ENCODE data around the gene BBS9.
A peak's percentile ranks its signal among the peaks of the same experiment; 100 is the strongest.

BBS9 gene

GRCh38 chr7:33128631-33128989 is 754 bp upstream of the BBS9 start:
- DNase-seq = no peak

- peak; percentile 45 for DNase-seq
Observed at GRCh38 chr7:33129806-33130153, 416 bp downstream of the BBS9 start.

- peak; percentile 93 for DNase-seq
Observed at GRCh38 chr7:33130184-33130583, 820 bp downstream of the BBS9 start.

- no peak for DNase-seq
Observed at GRCh38 chr7:33137103-33137502, 7.7 kb downstream of the BBS9 start.

DNA sequence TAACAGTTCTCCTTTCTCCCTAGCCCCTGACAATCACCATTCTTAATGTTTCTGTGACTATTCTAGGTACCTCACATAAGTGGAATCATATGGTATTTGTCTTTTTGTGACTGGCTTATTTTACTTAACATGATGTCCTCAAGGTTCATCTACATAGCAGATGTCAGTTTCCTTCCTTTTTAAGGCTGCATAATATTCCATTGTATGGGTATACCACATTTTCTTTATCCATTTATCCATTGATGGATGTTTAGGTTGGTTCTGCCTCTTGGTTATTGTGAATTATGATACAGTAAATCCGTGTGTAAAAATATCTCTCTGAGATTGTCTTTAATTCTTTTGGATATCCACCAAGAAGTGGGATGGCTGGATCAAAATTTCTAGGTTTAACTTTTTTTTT is 13.2 kb downstream of the BBS9 start:
- no peak for DNase-seq

- DNase-seq = no peak
Observed at GRCh38 chr7:33143996-33144718, 14.8 kb downstream of the BBS9 start.

- no peak for DNase-seq
Observed at GRCh38 chr7:33145156-33145555, 15.8 kb downstream of the BBS9 start.

DNA sequence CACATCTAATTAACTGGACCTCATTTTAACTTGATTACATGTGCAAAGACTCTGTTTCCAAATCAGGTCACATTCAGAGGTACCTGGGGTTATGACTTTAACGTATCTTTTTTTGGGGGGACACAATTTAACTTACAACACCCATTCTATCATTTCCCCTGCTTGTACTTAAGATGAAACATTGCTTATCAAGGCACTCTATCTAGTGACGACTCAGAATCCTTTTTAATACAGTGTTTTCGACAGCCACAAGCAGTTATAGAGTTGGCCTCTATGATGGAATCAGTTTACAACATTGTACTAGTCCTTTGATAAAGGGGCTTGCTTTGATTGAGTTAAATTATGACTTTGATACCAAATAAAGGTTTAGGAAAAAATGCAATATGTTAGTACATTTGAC is 22.7 kb downstream of the BBS9 start:
- no peak for DNase-seq

DNA sequence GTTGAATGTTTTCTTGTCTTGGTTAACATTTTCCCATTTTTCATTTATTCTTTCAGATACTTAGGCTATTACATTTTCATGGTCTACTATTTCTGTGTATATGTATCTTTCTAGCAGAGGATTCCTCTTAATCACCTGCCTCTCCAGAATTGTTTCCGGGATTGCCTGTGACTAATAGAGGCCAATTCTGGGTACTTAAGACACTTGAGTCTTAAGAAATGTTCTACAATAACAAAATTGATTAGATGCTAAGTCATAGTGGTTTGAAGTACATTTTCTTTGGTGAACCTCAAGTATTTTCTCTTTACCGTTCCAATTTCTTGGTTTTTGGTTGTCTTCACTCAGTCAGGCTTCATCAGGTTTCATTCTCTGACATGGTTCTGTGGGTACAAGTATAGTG is 26.4 kb downstream of the BBS9 start:
- no peak for DNase-seq

- DNase-seq = no peak
Observed at GRCh38 chr7:33156441-33156840, 27.1 kb downstream of the BBS9 start.

DNA sequence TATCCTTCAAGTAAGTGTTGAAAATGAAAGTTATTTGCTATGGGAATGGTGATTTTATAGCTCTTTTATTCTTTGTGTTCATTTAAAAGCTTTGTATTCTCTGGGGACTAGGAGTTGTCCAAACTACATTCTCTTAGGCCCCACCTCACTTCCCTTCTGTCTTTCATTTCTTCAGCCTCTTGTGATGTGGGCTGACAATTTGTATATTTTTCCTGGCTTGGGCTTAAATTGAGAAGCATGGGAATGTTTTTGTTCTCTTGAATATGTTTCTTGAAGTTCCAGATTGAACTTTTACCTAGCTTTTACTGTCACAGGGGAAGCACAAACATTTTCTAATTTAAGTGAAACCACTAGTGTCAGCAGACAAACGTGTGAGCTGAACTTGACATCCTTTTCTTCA is 27.9 kb downstream of the BBS9 start:
- DNase-seq = no peak

GRCh38 chr7:33157781-33158180 is 28.4 kb downstream of the BBS9 start:
- DNase-seq = no peak

DNA sequence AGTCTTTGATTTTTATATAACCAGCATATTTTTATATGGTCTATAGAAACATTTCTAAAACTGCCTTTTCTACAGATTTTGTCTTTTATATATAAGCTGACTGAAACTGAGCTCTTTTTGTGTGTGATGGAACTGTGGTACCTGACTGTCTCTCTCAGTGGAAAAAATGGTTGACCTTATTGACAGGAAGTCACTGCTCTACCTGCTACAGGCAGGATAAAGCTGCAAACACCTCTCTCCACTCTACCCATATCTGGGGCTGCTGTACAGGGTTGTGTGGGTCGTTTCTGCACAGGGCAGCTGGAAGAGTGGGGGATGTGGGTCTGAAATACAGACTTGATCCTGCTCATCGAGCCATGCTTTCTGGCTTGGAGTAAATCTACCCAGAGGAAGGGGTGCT is 48.5 kb downstream of the BBS9 start:
- DNase-seq = no peak

DNA sequence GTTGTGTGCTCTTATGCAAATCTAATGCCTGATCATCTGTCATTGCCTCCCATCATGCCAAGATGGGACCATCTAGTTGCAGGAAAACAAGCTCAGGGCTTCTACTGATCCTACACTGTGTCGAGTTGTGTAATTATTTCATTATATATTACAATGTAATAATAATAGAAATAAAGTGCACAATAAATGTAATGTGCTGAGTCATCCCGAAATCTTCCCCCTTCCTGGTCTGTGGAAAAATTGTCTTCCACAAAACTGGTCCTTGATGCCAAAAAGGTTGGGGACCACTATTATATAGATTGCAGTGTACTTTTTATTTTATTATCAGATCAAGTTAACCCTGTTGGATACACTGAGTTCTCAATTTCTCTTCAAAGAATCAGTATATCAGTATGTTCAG is 50.2 kb downstream of the BBS9 start:
- DNase-seq = no peak

- no peak for DNase-seq
Observed at GRCh38 chr7:33183504-33183903, 54.1 kb downstream of the BBS9 start.

DNA sequence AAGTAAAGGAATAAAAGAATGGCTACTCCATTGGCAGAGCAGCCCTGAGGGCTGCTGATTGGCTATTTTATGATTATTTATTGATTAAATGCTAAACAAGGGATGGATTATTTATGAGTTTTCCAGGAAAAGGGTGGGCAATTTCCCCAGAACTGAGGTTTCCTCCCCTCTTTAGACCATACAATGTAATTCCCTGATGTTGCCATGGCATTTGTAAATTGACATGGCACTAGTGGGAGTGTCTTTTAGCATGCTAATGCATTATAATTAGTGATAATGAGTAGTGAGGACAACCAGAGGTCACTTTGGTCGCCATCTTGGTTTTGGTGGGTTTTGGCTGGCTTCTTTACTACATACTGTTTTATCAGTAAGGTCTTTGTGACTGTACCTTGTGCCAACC is 55.5 kb downstream of the BBS9 start:
- no peak for DNase-seq

- peak; percentile 73 for DNase-seq
Observed at GRCh38 chr7:33185786-33186185, 56.4 kb downstream of the BBS9 start.

DNA sequence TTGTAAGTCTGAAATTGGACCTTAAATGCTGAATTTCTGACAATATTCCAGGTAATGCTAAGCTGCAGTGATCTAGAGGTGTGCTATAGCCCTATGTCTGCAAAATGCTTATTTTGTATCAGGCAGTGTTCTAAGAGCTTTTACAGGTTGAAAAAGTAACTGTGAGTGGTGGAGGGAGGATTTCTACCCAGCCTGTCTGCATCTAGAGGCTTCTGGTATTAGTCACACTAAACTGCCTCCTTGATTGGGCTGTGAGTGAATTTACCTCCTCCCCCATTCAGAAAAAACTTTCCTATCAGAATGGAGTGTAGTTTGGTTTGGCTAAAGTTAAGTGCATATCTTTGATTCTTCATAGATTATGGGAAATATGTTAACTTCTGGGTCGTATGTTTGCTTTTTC is 56.8 kb downstream of the BBS9 start:
- no peak for DNase-seq

GRCh38 chr7:33190688-33191304 is 61.4 kb downstream of the BBS9 start:
- DNase-seq = no peak

GRCh38 chr7:33191340-33191739 is 62.0 kb downstream of the BBS9 start:
- no peak for DNase-seq

- peak; percentile 17 for DNase-seq
Observed at GRCh38 chr7:33192695-33193291, 63.4 kb downstream of the BBS9 start.

DNA sequence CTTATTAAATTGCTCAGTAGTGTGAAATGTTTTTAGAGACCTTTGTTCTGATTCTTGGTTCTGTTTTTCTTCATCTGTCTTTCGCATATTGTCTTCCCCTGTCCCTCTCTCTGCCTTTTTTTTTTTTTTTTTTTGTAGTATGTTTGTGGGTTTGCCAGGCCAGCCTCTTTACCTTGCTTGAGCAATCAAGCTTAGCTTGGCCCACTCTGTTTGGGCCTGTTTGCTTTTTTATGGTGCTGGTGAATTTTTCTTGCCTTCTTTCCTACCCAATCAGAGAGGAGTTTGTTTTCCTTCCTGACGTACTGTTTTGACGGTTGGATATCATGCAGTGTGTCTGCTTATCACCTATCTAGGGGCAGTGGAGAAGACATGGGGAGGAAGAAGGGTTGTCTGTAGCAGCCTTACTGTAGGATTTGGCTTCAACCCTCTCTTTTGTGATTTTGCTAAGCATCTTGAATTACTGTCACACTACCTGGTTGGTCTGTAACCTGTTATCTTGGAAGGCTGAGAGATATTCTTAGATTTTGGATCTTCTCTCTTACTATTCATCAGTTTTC is 64.0 kb downstream of the BBS9 start:
- no peak for DNase-seq

DNA sequence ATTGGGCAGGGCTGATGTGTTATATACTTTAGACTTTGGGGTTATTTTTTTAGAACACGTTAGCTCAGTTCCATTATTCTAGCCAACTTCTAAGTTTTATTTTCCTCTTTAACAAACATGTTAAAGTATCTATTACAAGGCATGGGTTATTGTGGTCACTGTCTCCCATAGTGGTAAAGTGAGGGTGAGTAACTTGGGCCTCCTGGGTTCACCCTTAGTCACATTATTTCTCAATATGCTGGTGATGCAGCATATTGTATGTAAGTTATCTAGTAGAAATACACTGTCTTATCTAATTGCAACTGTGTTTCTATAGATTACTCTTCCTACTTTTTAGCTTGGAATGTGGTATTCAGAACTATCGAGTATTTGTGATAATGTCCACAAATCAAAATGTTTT is 65.9 kb downstream of the BBS9 start:
- DNase-seq = no peak

DNA sequence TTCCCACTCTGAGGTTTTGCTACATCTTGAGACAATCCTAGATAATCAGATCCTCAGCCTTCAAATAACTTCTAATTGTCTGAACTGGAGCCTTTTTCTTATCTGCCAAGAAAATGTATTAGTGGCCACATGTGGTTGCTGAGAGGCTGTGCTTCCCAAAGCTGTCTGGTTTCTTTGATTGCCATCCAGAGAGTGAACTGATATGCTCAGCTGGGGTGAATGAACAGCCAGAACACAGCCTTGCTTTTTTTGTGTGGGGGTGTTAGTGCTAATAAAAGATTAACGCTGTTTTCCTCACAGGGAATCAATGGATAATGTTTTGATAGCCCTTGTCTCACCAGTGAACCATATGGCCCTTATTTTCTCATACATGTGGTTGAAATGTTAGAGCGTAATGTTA is 66.9 kb downstream of the BBS9 start:
- DNase-seq = peak; percentile 66

GRCh38 chr7:33200282-33200681 is 70.9 kb downstream of the BBS9 start:
- no peak for DNase-seq

Data from NCI-H82 (cell line).